Transverse colon (tissue), 3 donors: ENCODE results near the gene DQX1.

Experiments used
- CTCF ChIP-seq, 5 experiments: fragments of 200-600 bp in 3 of 5; fragments of 450-650 bp in 2 of 5; sonication (generic) in 3 of 5; IDR thresholded peaks; 1 replicate in 2 of 5; 2 replicates in 3 of 5; pipeline ENCODE4 v1.5.1; 2016 to 2017; ENCODE audit warnings: antibody characterized with exemption in 5 of 5, inconsistent platforms in 3 of 5, mild to moderate bottlenecking in 2 of 5, moderate library complexity in 1 of 5
- POLR2A ChIP-seq: fragments of 450-650 bp; IDR thresholded peaks from one replicate; pipeline ENCODE4 v1.6.1; 2016; ENCODE audit warnings: antibody characterized with exemption, mild to moderate bottlenecking, moderate library complexity

- TF ChIP-seq CTCF (IDR thresholded peaks at IDR 0.05) = no peak
- no peak for TF ChIP-seq POLR2A
These were observed 22.2 kb downstream of the DQX1 start for GRCh38 chr2:74503506-74504475.
